Heart left ventricle (tissue), 16 donors: ENCODE data around the gene RPLP2. TPM values are rescaled to one million over a fixed set of nuclear protein-coding genes. Genes with fewer than 3 reads are reported as not detected.
A peak's percentile ranks its signal among the peaks of the same experiment; 100 is the strongest.

Source experiments
- ATAC-seq, 4 donors: fragments of 200-7000 bp; cut with Tn5 transposase; one replicate each; pipeline ENCODE4 v1.9.1; 2020 to 2022; ENCODE audit warnings: moderate library complexity in 4 of 4, mild to moderate bottlenecking in 3 of 4, moderate number of reproducible peaks in 1 of 4
- DNase-seq, 5 donors: peaks; one replicate each; pipeline ENCODE4 v3.0.0-alpha.2; 2020
- H3K27ac ChIP-seq, 12 donors: fragments of 200-600 bp; sonication (generic) in 4 of 12; one replicate each; pipeline versions ENCODE4 v1.5.0 to v1.8.0; 2016 to 2022; ENCODE audit warnings: mild to moderate bottlenecking in 2 of 12
- H3K27me3 ChIP-seq, 9 donors: fragments of 200-600 bp; sonication (generic) in 2 of 9; one replicate each; pipeline versions ENCODE4 v1.5.1 to v1.8.0; 2016 to 2022; ENCODE audit warnings: mild to moderate bottlenecking in 3 of 9
- H3K36me3 ChIP-seq, 9 donors: fragments of 200-600 bp; sonication (generic) in 2 of 9; one replicate each; pipeline versions ENCODE4 v1.5.0 to v1.8.0; 2018 to 2022; ENCODE audit warnings: mild to moderate bottlenecking in 2 of 9
- H3K4me1 ChIP-seq, 12 donors: fragments of 200-600 bp; sonication (generic) in 4 of 12; one replicate each; pipeline versions ENCODE4 v1.5.0 to v1.8.0; 2016 to 2022; ENCODE audit warnings: mild to moderate bottlenecking in 3 of 12
- H3K4me3 ChIP-seq, 12 donors: fragments of 200-600 bp; sonication (generic) in 4 of 12; one replicate each; pipeline versions ENCODE4 v1.5.0 to v1.8.0; 2017 to 2022; ENCODE audit warnings: mild to moderate bottlenecking in 9 of 12, moderate library complexity in 4 of 12
- H3K9me3 ChIP-seq, 12 donors: fragments of 200-600 bp; sonication (generic) in 4 of 12; one replicate each; pipeline versions ENCODE4 v1.5.0 to v1.8.0; 2016 to 2022; ENCODE audit warnings: mild to moderate bottlenecking in 1 of 12
- CTCF ChIP-seq, 12 donors: fragments of 200-600 bp; sonication (generic) in 4 of 12; IDR thresholded peaks; one replicate each; pipeline versions ENCODE4 v1.5.0 to v1.8.0; 2018 to 2022; ENCODE audit warnings: antibody characterized with exemption in 12 of 12, mild to moderate bottlenecking in 5 of 12
- POLR2A ChIP-seq, 2 donors: fragments of 450-650 bp; IDR thresholded peaks; one replicate each; pipeline ENCODE4 v1.6.1; 2017; ENCODE audit warnings: antibody characterized with exemption in 2 of 2, mild to moderate bottlenecking in 2 of 2, moderate library complexity in 2 of 2
- whole genome bisulfite sequencing, 4 donors: extraction: QIAGEN DNeasy Blood & Tissue Kit in 2 of 4; methylation state at CpG; one replicate each; pipeline versions ENCODE4 v1.1.5 to v1.1.7; 2013 to 2018; 5-methylcytosine and 5-hydroxymethylcytosine counted together
- intact Hi-C, 10 donors: fragments of 100-400 bp; cut with DNase I; formaldehyde crosslinking; loops; one replicate each; pipeline versions ENCODE4 v1.11.1 to v1.14.2; 2022
- polyA plus RNA-seq, 2 donors: library from polyadenylated mRNA; stranded (reverse); fragments of 200-250 nt; gene quantifications; one replicate each; pipeline ENCODE4 v1.2.3, GENCODE V29; 2013
- total RNA-seq, 9 donors: library from RNA; depleted of rRNA in 2 of 9; stranded (reverse); fragments of >200 nt in 2 of 9; fragmentation: NEBNext Ultra II Directional in 3 of 9; extraction: Animal tissue kit (Norgen Biotek cat#: 25700) in 3 of 9; gene quantifications; one replicate each; pipeline versions ENCODE4 v1.1.0 to v1.2.4, GENCODE V29; 2016 to 2023
- donor health status: ischemic (EF 13 %, LVEDD 7.1; RV severe dilation, severe dysfunction).
- donor health status: healthy with polysubstance abuse.
- donor health status: DM: no; HTN: yes; CAD: no.
- donor health status: DM: no; HTN: no; CAD: no.
- donor health status: ischemic (EF 25% LVEDD 6.9; RV normal size, moderate dysfunction).
- donor health status: ischemic (EF 25% LVEDD 5.7; RV mildly dilated, moderate dysfunction).
- donor health status: healthy.
- donor health status: DM: yes; HTN: yes; CAD: no.
- donor health status: ischemic (EF 35%, LVEDD 5.7; RV mildly dilated, moderate dysfunction).
- donor health status: nonischemic (EF 11% LVEDD 7.7; RV severe dilation, severe dysfunction).
- donor health status: DM: yes; HTN: yes; CAD: no.
- donor health status: PGD.
- donor health status: ischemic (EF 29% LVEDD 5.4; RV normal size, mild dysfunction).
- donor health status: nonischemic (EF 23%, LVEDD 6.1; RV moderate dilation, normal function).

The RPLP2 gene
- total and polyA plus RNA-seq, 11 donors = 236 to 1,652 (median 969) TPM

- H3K36me3 ChIP-seq = peaks cover 0 to 8% (median 0%) of the 10 kb centered on the region in 9 donors
- ATAC-seq = no peak
- H3K27me3 ChIP-seq = peaks cover 0 to 14% (median 0%) of the 10 kb centered on the region in 9 donors
- 10 to 51% (median 39%) methylated on average over 23 to 71 of the region's 71 CpGs for WGBS, 4 donors
- intact Hi-C loops = loop anchor here in 5 of 10 donors (2.0 to 5.0 kb wide), 2 partner anchors 202 to 203 kb away; no protein-coding TSS in a partner anchor
- DNase-seq = no peak
- no peaks in the 10 kb centered on the region for H3K9me3 ChIP-seq
- H3K4me3 ChIP-seq = peak overlapping the region in 10 of 12 donors; percentile 22 to 63 (median 50)
- peaks cover 2 to 76% (median 37%) of the 10 kb centered on the region in 12 donors for H3K4me1 ChIP-seq
- no peak overlapping the region for H3K27ac ChIP-seq
- no peak for TF ChIP-seq POLR2A (IDR thresholded peaks at IDR 0.05)
- no peak for TF ChIP-seq CTCF (IDR thresholded peaks at IDR 0.05)
Measured at GRCh38 chr11:849104-849824, 39.5 kb downstream of the RPLP2 start.

- peak overlapping the region in 9 of 12 donors; percentile 26 to 63 (median 52) for H3K4me3 ChIP-seq
- intact Hi-C loops = loop anchor here in 6 of 10 donors (2.0 to 10.0 kb wide), 3 partner anchors 55 to 202 kb away; no protein-coding TSS in a partner anchor
- H3K4me1 ChIP-seq = peaks cover 0 to 70% (median 31%) of the 10 kb centered on the region in 12 donors
- no peaks in the 10 kb centered on the region for H3K9me3 ChIP-seq
- H3K27me3 ChIP-seq = peaks cover 0 to 14% (median 0%) of the 10 kb centered on the region in 9 donors
- peaks cover 0 to 8% (median 0%) of the 10 kb centered on the region in 9 donors for H3K36me3 ChIP-seq
- H3K27ac ChIP-seq = peak overlapping the region in 1 of 12 donors; percentile 14
- WGBS, 4 donors = 36 to 66% (median 48%) methylated on average over 59 to 97 of the region's 97 CpGs
- no peak for ATAC-seq
- DNase-seq = no peak
- TF ChIP-seq POLR2A (IDR thresholded peaks at IDR 0.05) (no peak), CTCF (IDR thresholded peaks at IDR 0.05) (no peak)
Measured at GRCh38 chr11:849951-850774, 40.4 kb downstream of the RPLP2 start.

GRCh38 chr11:850775-851763, 41.3 kb downstream of the RPLP2 start:
- TF ChIP-seq CTCF (IDR thresholded peaks at IDR 0.05) (no peak), POLR2A (IDR thresholded peaks at IDR 0.05) (no peak)
- intact Hi-C loops = loop anchor here in 1 of 10 donors (10.0 kb wide), 1 partner anchor 54 kb away; no protein-coding TSS in a partner anchor
- H3K9me3 ChIP-seq = no peaks in the 10 kb centered on the region
- peaks cover 0 to 8% (median 0%) of the 10 kb centered on the region in 9 donors for H3K36me3 ChIP-seq
- H3K27ac ChIP-seq = no peak overlapping the region
- no peak overlapping the region for H3K4me3 ChIP-seq
- WGBS, 4 donors = 75 to 81% (median 76%) methylated on average over 11 to 28 of the region's 28 CpGs
- H3K27me3 ChIP-seq = peaks cover 0 to 14% (median 0%) of the 10 kb centered on the region in 9 donors
- peaks cover 0 to 70% (median 23%) of the 10 kb centered on the region in 12 donors for H3K4me1 ChIP-seq
- DNase-seq = no peak
- no peak for ATAC-seq
